Mesothelial cell of epicardium (in vitro differentiated cells): ENCODE results near the gene DUSP7. TPM values are rescaled to one million over a fixed set of nuclear protein-coding genes. Genes with fewer than 3 reads are reported as not detected.

Experiments used
- DNase-seq, 2 experiments: peaks; one replicate each; pipeline ENCODE4 v3.0.0; 2021; ENCODE audit warnings: low spot score in 2 of 2; ENCODE audit not compliant: unreplicated experiment in 2 of 2
- H3K27ac Mint-ChIP-seq: 2 replicates; pipeline ENCODE4 v1.8.0; 2021; ENCODE audit warnings: mixed read lengths
- H3K27me3 Mint-ChIP-seq: 2 replicates; pipeline ENCODE4 v1.8.0; 2021; ENCODE audit warnings: low read depth, mixed read lengths
- H3K36me3 Mint-ChIP-seq: 2 replicates; pipeline ENCODE4 v1.8.0; 2021; ENCODE audit warnings: mixed read lengths
- H3K4me1 Mint-ChIP-seq: 2 replicates; pipeline ENCODE4 v1.8.0; 2021; ENCODE audit warnings: mixed read lengths
- H3K4me3 Mint-ChIP-seq: 2 replicates; pipeline ENCODE4 v1.8.0; 2021; ENCODE audit warnings: mild to moderate bottlenecking, moderate library complexity, mixed read lengths
- H3K9me3 Mint-ChIP-seq: 2 replicates; pipeline ENCODE4 v1.8.0; 2021; ENCODE audit warnings: mixed read lengths
- CTCF ChIP-seq: fragments of 200-600 bp; sonication (generic); IDR thresholded peaks from one replicate; pipeline ENCODE4 v1.5.0; 2021; ENCODE audit warnings: antibody characterized with exemption; ENCODE audit not compliant: unreplicated experiment
- total RNA-seq: library from RNA; stranded (reverse); gene quantifications from 3 replicates; pipeline ENCODE4 v1.2.1, GENCODE V29; 2021

The DUSP7 gene
- total RNA-seq, 1 donor from 2014 or later, result 32.2 TPM

- no peak for TF ChIP-seq CTCF
- Mint-ChIP-seq H3K4me1 (peaks cover 18% of the 10 kb centered on the region), H3K36me3 (no peaks in the 10 kb centered on the region), H3K9me3 (no peaks in the 10 kb centered on the region), H3K4me3 (no peak overlapping the region), H3K27ac (peak overlapping the region; percentile 58), H3K27me3 (no peaks in the 10 kb centered on the region)
- no peak for DNase-seq
Observed at GRCh38 chr3:52040600-52040999, 15.8 kb downstream of the DUSP7 start.

- Mint-ChIP-seq H3K36me3 (no peaks in the 10 kb centered on the region), H3K9me3 (no peaks in the 10 kb centered on the region), H3K4me3 (no peak overlapping the region), H3K27me3 (no peaks in the 10 kb centered on the region), H3K4me1 (peaks cover 12% of the 10 kb centered on the region), H3K27ac (no peak overlapping the region)
- TF ChIP-seq CTCF, result no peak
- DNase-seq, result no peak
Observed at GRCh38 chr3:52039846-52040245, 16.5 kb downstream of the DUSP7 start.

GRCh38 chr3:52039426-52039825 lies 16.9 kb downstream of the DUSP7 start:
- no peaks in the 10 kb centered on the region for H3K36me3 Mint-ChIP-seq
- TF ChIP-seq CTCF, result no peak
- H3K4me3 Mint-ChIP-seq, result no peak overlapping the region
- H3K9me3 Mint-ChIP-seq, result no peaks in the 10 kb centered on the region
- H3K27me3 Mint-ChIP-seq, result no peaks in the 10 kb centered on the region
- H3K4me1 Mint-ChIP-seq, result peaks cover 12% of the 10 kb centered on the region
- no peak for DNase-seq
- no peak overlapping the region for H3K27ac Mint-ChIP-seq

GRCh38 chr3:52038227-52038626 lies 18.1 kb downstream of the DUSP7 start:
- Mint-ChIP-seq H3K4me3 (no peak overlapping the region), H3K9me3 (no peaks in the 10 kb centered on the region), H3K27me3 (no peaks in the 10 kb centered on the region), H3K27ac (no peak overlapping the region), H3K4me1 (peaks cover 12% of the 10 kb centered on the region), H3K36me3 (no peaks in the 10 kb centered on the region)
- no peak for TF ChIP-seq CTCF
- no peak for DNase-seq

- peaks cover 12% of the 10 kb centered on the region for H3K4me1 Mint-ChIP-seq
- no peaks in the 10 kb centered on the region for H3K36me3 Mint-ChIP-seq
- H3K9me3 Mint-ChIP-seq, result no peaks in the 10 kb centered on the region
- H3K27ac Mint-ChIP-seq, result no peak overlapping the region
- no peaks in the 10 kb centered on the region for H3K27me3 Mint-ChIP-seq
- DNase-seq, result no peak
- TF ChIP-seq CTCF, result no peak
- H3K4me3 Mint-ChIP-seq, result no peak overlapping the region
Observed at GRCh38 chr3:52037291-52037690, 19.1 kb downstream of the DUSP7 start.

GRCh38 chr3:52036829-52037228 lies 19.5 kb downstream of the DUSP7 start:
- Mint-ChIP-seq H3K36me3 (no peaks in the 10 kb centered on the region), H3K27me3 (no peaks in the 10 kb centered on the region), H3K27ac (no peak overlapping the region), H3K4me3 (no peak overlapping the region), H3K4me1 (peaks cover 15% of the 10 kb centered on the region), H3K9me3 (no peaks in the 10 kb centered on the region)
- DNase-seq, result no peak
- no peak for TF ChIP-seq CTCF
